Erythroblast (primary cell): ENCODE measurements around the gene CEPT1.

Experiments
- DNase-seq, 2 experiments: peaks; one replicate each; lab custom pipeline; 2025; lab: John Stamatoyannopoulos, UW
- GATA1 ChIP-seq: IDR thresholded peaks from 2 replicates; pipeline ENCODE4 v1.6.1; 2011; ENCODE audit warnings: low read depth, mild to moderate bottlenecking, control low read depth, low read length, moderate library complexity
- POLR2A ChIP-seq: IDR thresholded peaks from 2 replicates; pipeline ENCODE4 v1.6.1; 2011; ENCODE audit warnings: mild to moderate bottlenecking, low read length

The CEPT1 gene

DNA sequence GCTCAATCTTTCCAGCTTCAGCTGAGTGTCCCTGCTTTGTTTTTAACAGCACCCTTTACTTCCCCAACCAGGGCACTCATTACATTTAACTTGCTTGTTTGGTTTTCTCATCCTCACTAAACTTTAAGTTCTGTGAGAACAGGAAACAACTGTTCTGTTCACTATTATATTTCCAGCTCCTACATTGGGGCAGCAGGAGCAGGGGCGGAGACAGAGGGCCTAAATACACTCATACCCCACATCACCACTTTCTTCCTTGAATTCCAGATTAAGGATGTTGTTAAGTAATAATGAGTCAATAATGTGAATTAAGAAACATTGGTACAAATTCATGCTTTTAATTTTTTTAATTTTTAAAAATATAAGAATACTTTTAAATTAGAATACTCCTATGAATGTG is 6.2 kb upstream of the CEPT1 start:
- TF ChIP-seq GATA1 (no peak), POLR2A (no peak)
- DNase-seq = no peak

- DNase-seq = peak; percentile 64 to 73
- TF ChIP-seq GATA1 (no peak), POLR2A (no peak)
These were observed 583 bp upstream of the CEPT1 start for GRCh38 chr1:111139324-111139955.

- no peak for DNase-seq
- TF ChIP-seq POLR2A (no peak), GATA1 (no peak)
These were observed 601 bp downstream of the CEPT1 start for GRCh38 chr1:111140680-111140967.

GRCh38 chr1:111141245-111142220 is 1.5 kb downstream of the CEPT1 start:
- DNase-seq = no peak
- TF ChIP-seq POLR2A (no peak), GATA1 (no peak)

DNA sequence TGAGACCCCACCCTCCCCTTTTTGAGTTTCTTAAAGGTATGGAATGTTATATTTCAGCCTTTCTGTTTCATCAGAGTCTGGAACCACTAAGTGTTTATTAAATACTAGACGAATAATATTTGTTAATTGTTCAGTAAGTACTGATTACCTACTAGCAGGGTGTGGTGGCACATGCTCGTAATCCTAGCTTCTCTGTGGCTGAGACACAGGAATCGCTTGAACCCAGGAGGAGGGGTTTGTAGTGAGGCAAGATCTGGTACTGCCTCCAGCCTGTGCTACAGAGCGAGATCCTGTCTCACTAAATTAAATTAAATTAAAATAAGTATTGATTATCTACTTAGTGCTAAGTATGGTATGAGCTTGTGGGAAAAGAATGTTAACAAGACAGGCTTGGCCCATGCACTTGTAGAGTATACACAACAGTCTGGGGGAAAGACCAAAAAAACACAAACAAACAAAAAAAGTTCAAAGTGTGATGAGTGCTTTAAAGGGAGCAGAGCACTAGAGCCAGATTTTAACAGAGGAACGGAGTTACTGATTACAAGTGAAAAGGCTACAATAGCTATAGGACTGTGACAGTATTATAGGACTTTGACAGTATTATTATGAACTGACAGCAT is 2.4 kb downstream of the CEPT1 start:
- DNase-seq = peak; percentile 16 to 20
- no peak for TF ChIP-seq GATA1
- no peak for TF ChIP-seq POLR2A

DNA sequence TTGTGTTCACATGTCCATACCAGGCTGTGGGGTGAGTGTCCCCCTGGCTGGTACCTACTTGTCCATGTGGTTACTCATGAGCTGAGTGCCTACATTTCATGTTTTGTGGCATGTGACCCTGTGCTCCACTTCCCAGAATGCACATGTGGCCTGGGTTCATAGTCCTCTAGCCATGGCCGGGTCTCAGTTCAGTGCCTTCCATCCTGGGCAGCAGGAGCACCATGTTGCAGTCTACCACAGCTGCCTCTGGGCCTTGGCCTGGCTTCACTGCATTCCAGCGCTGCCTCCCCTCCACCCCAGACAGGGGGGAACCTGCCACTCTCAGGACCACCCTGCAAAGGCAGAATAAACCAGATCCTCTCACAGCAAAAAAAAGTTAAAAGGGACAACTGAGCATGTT is 5.5 kb downstream of the CEPT1 start:
- TF ChIP-seq POLR2A (no peak), GATA1 (no peak)
- no peak for DNase-seq

GRCh38 chr1:111145963-111146768 is 6.1 kb downstream of the CEPT1 start:
- no peak for DNase-seq
- no peak for TF ChIP-seq GATA1
- TF ChIP-seq POLR2A = no peak

- no peak for TF ChIP-seq POLR2A
- TF ChIP-seq GATA1 = no peak
- no peak for DNase-seq
These were observed 7.9 kb downstream of the CEPT1 start for GRCh38 chr1:111147948-111148347.

DNA sequence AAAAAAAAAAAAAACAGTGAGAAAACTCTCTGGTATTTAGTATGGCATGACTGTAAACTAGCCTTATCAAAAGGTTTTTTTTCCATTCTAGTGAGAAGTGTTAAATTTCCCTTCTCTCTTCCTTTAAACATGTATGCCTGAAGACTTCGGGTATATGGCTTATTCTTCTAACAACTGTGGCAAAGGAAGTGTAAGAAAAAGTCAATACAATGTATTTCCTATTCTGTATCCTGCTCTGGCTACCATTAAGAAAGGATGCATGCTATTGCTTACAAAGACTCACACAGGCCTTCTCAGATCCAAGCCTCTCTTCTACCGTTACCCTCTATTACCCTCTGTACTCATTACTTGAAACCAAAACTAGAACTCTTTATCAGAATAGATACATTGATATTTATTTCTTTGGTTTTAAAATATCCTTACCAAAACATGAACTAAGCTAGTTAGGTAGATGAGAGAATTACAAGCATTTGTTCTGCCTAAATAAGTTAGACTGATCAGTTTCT is 8.4 kb downstream of the CEPT1 start:
- no peak for TF ChIP-seq POLR2A
- TF ChIP-seq GATA1 = no peak
- no peak for DNase-seq

DNA sequence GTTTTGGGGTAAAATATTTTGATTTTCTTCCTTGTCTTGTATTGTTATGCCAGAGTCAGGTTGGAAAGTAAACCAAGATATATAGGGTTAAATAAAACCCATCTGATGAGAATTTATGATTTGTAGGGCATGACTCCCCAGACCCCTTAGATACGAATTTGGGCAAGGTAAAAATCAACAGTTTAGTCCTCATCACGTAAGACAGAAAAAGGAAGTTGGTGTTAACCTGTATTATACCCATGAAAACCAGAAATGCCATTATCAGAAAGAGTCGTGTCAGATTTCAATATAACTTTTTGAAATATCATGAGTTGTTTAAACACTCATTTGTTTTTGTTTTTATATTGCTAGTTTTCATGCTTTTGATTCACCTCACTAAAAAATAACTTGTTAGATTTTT is 11.8 kb downstream of the CEPT1 start:
- no peak for TF ChIP-seq GATA1
- no peak for TF ChIP-seq POLR2A
- no peak for DNase-seq

DNA sequence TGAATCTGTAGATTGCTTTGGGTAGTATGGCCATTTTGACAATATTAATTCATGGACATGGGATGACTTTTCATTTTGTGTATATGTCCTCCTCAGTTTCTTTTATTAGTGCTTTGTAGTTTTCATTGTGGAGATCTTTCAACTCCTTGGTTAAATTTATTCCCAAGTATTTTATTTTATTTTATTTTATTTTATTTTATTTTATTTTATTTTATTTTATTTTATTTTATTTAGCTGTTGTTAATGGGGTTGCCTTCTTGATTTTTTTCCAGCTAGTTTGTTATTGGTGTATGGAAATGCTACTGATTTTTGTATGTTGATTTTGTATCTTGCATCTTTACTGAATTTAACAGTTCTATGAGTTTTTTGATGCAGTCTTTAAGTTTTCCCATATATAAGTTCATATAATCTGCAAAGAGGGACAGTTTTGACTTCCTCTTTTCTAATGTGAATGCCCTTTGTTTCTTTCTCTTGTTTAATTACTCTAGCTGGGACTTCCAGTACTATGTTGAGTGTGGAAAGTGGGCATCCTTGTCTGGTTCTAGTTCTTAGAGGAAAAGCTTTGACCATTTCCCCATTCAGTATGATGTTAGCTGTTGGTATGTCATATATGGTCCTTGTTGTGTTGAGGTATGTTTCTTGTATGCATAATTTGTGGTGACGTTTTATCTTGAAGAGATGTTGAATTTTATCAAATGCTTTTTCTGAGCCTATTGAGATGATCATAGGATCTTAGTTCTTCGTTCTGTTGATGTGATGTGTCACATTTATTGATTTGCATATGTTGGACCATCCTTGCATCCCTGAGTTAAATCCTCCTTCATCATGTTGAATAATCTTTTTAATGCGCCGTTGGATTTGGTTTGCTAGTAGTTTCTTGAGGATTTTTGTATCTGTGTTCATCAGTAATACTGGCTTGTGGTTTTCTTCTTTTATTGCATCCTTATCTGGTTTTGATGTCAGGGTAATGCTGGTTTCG is 14.3 kb downstream of the CEPT1 start:
- no peak for DNase-seq
- TF ChIP-seq GATA1 (no peak), POLR2A (no peak)

GRCh38 chr1:111157431-111157830 is 17.4 kb downstream of the CEPT1 start:
- TF ChIP-seq GATA1 (no peak), POLR2A (no peak)
- DNase-seq = no peak
